ENCODE results near the gene DNAH3.
A peak's percentile ranks its signal among the peaks of the same experiment; 100 is the strongest.
"Not testable (repeated sequence)": the region's sequence is repeated elsewhere in the genome, so short reads cannot be mapped to it uniquely, and the experiment has no call there.

DNAH3 gene

DNA sequence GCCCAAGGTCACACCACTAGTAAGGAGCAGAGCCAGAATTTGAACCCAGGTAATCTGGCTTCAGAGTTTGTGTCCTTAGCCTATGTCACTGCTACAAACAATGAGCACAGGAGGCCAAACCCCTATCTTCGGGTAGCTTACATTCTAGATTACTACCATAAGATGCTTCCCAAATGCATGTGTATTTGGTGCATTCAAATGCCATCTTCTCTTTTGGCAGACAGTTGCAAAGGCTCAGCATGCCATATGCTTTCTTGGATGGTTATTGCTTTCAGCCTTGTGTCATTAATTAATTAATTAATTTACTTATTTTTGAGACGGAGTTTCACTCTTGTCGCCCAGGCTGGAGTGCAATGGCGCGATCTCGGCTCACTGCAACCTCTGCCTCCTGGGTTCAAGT lies 80.7 kb downstream of the DNAH3 start:
- no peak for DNase-seq

DNA sequence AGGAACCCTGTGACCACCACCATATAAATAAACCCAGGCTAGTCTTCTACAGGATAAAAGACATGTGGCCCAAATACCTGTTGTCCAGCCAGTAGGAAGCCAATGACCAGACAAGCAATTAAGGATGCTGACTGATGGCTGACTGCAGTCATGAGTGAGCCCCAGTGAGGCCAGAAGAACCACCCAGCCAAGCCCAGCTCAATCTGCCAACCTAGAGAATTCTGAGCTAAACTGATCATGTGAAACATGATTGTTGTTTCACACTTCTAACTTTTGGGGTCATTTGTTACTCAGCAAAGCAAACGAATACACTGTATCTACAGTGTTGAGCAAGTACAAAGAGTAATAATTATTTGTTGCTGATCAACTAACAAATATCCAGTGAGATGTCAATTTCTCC lies 86.4 kb downstream of the DNAH3 start:
- no peak for DNase-seq

GRCh38 chr16:21063314-21063713 lies 87.3 kb downstream of the DNAH3 start:
- not testable (repeated sequence) for DNase-seq

DNA sequence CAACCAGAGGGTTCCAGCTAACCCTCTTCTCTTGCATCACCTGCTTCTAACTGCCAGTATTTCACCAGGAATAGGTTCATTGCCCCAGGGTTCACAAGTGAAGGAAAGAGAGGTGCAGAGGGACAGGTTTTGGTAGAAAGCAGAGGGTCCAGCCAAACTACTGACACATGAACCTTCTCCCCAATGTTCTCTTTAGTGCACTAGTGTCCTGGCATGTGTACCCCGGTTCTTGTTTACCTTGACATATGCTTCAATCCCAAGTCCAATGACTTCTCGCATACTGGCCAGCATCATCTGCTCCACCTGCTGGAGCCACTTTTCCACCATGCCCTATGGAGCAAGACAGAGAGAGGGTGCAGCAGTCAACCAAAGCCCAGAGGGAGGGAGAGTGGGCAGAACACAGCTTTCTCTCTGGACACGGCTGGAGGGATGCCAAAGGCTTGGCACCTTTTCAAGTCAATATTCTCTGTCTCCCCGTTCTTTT lies 90.6 kb downstream of the DNAH3 start:
- no peak for DNase-seq

DNA sequence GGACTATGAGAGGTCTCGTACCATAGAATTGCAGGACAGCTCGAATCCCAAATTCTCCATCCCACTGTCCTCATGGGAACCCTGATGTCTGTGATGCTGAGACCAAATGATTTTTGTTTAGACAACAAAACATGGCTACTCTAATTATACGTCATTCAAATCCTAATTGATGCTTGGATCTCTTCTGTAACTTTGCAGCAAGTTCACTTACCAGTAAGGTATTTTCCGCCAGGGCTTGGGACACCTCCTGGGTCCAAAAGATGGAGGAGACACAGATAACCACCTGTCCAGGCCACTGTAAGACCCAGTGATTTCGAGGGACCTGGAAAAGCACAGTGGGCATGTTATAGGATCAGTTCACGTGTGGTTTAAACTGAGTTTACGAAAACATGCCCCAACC lies 92.8 kb downstream of the DNAH3 start:
- DNase-seq, result no peak

DNA sequence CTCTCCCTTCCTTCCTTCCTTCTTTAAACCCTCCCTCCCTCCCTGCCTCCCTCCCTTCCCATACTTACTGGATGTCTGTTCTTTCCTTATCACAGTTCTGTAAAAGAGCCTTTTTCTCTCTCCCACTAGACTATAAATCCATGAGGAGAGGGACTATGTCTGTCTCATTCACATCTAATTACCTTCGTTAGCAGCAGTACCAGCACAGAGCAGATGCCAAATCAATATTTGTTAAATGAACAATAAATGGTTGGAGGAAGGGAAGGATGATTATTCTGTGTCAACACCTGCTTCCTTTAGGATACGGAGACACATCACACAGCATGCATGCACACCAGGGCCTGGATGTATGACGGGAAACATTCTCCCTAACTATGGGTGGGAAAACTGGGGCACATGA lies 94.2 kb downstream of the DNAH3 start:
- DNase-seq, result no peak

- DNase-seq, result not testable (repeated sequence)
Observed at GRCh38 chr16:21055738-21056137, 94.9 kb downstream of the DNAH3 start.

DNA sequence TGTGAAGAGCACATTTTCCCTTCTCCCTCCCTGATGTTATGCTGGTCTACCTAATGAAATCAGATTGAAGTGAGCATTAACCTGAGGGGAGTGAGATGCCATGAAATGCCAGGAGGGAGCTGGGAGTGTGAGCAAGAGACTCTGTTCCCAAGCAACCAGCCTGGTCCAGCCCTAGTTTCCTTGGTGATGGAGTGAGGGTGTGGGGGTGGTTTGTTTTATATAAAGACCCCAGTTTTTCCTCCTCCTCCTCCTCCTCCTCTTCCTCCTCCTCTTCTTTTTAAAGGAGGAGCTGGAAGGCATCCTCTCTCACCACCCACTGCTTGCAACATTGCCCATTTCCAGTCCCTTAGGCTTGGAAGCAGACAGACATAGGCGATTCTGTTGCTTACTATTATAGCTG lies 97.1 kb downstream of the DNAH3 start:
- no peak for DNase-seq

DNA sequence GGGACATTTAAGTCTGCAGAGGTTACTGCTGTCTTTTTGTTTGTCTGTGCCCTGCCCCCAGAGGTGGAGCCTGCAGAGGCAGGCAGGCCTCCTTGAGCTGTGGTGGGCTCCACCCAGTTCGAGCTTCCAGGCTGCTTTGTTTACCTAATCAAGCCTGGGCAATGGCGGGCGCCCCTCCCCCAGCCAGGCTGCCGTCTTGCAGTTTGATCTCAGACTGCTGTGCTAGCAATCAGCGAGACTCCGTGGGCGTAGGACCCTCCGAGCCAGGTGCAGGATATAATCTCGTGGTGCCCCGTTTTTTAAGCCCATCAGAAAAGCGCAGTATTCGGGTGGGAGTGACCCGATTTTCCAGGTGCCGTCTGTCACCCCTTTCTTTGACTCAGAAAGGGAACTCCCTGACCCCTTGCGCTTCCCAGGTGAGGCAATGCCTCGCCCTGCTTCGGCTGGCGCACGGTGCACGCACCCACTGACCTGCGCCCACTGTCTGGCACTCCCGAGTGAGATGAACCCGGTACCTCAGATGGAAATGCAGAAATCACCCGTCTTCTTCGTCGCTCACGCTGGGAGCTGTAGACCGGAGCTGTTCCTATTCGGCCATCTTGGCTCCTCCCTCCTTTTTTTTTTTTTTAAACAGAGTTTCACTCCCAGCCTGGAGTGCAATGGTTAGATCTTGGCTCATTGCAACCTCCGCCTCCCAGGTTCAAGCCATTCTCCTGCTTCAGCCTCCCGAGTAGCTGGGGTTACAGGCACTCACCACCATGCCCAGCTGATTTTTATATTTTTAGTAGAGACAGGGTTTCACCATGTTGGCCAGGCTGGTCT lies 102.3 kb downstream of the DNAH3 start:
- not testable (repeated sequence) for DNase-seq

GRCh38 chr16:21038197-21038596 lies 112.4 kb downstream of the DNAH3 start:
- no peak for DNase-seq

DNA sequence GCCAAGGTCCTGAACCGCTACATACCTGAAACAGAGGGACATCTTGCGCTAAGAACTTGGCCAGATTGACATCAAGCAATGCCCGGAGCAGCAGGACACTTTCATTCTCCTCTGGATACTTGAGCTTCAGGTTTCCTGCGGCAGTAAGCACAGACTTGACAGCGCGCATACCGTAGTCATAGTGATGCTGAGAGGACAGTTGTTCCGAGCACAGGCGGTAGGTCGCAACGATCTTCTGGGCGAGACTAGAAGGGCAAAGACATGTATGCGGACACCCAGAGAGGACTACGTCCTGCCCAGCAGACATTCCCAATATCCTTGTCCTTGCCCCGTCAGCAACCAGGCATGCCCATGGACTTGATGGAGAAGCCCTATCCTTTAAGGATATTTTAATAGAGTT lies 112.9 kb downstream of the DNAH3 start:
- DNase-seq, result no peak

- DNase-seq, result no peak
Observed at GRCh38 chr16:21037168-21037567, 113.5 kb downstream of the DNAH3 start.

- DNase-seq, result no peak
Observed at GRCh38 chr16:21036471-21036870, 114.2 kb downstream of the DNAH3 start.

- DNase-seq, result peak; percentile 8
Observed at GRCh38 chr16:21033704-21034103, 116.9 kb downstream of the DNAH3 start.

GRCh38 chr16:21033264-21033663 lies 117.4 kb downstream of the DNAH3 start:
- no peak for DNase-seq

- DNase-seq, result no peak
Observed at GRCh38 chr16:21028728-21029127, 121.9 kb downstream of the DNAH3 start.

DNA sequence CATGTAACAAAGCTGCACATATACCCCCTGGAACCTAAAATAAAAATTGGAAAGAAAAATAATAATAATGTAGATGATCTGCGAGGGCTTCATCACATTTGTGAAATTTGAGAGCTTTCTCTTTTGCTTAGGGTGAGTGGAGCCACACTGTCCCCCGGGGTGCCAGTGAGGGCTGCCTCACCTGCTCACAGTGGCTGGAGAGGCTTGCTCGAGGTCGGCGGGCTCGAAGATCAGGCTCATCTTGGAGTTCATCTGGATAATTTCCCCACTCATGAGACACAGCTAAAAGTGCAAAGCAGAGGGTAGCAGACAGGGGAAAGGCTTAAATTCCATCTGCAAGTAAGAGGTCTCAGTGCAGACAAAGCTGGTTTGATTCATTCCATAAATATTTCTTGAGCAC lies 123.8 kb downstream of the DNAH3 start:
- DNase-seq, result no peak

DNA sequence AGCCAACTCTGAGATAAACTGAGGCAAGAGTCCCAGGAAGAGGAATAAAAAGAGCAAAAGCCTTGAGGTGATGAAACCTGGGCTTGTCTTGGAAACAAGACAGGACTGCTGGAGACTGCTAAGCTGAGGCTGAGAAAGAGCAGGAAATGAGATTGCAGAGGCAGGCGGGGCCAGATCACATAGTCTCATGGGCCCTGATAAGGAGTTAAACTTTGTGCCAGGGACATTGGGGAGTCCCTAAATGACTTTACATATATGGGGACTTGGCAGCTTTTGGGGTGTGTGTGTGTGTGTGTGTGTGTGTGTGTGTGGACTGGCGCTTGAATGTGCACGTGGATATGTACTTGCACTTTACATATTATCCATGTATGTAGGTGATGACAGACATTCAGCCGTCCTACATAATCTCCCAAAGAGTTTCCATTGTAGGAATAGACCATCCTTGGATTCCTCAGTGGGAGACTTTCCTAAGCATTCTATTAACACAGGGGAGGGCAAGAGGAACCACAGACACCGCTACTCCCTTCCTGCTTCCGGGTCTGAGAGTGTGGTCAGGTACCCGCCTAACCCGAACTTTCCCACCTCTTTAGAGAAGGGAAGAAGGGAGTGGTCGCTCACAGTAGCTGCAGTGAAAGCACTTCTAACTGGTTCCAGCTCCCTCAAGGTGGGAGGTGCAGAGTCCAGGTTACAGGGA lies 127.0 kb downstream of the DNAH3 start:
- DNase-seq, result no peak

GRCh38 chr16:21021316-21021715 lies 129.3 kb downstream of the DNAH3 start:
- DNase-seq, result no peak

GRCh38 chr16:21009815-21010214 lies 140.8 kb downstream of the DNAH3 start:
- DNase-seq, result no peak

DNA sequence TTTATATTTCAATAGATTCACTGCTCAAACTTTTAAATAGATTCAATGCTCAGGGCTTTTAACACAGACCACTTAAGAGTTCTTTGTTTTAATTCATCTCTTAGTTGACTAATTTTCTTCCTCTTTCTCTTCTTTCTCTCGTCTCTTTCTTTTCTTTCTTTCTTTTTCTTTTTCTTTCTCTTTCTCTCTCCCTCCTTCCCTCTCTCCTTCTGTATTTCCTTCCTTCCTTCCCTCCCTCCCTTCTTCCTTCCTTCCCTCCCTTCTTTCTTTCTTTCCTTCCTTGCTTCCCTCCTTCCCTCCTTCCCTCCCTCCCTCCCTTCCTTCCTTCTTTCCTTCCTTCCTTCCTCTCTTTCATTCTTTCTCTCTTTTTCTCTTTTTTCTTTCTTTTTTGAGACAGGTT lies 145.6 kb downstream of the DNAH3 start:
- no peak for DNase-seq

DNA sequence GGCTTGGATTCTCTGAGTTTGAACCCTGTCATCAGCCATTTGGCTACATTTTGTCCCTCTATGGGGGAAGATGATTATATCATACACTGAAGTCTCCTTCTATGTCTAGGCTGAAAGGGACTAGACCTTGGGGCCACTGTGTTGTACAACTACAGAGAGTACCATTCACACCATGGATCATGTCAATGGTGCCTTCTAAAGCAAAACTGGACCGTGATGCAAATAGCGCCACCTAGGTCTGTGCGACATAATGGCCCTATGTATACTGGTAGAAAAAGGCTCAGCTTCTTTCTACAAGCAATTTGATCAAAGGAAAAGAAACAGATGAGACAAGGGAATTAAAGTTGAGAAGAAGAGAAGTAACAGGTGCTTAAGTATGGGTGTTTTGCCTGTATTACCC lies 149.4 kb downstream of the DNAH3 start:
- DNase-seq, result peak; percentile 9

GRCh38 chr16:20997147-20997546 lies 153.5 kb downstream of the DNAH3 start:
- DNase-seq, result no peak

GRCh38 chr16:20995711-20996110 lies 154.9 kb downstream of the DNAH3 start:
- DNase-seq, result no peak

Measured in fibroblast of skin of right biceps (primary cell).